22Rv1 (cell line): ENCODE results near the gene ZAR1.

Experiments
- ZFX ChIP-seq: fragments of 450-650 bp; IDR thresholded peaks from 2 replicates; pipeline ENCODE4 v1.6.1; 2017; ENCODE audit warnings: antibody characterized with exemption, borderline replicate concordance
- TF ChIP-seq, protein P1 (sequence below): fragments of 450-650 bp; IDR thresholded peaks from 2 replicates; pipeline ENCODE4 v1.5.1; 2017; ENCODE audit warnings: mild to moderate bottlenecking

DNA sequence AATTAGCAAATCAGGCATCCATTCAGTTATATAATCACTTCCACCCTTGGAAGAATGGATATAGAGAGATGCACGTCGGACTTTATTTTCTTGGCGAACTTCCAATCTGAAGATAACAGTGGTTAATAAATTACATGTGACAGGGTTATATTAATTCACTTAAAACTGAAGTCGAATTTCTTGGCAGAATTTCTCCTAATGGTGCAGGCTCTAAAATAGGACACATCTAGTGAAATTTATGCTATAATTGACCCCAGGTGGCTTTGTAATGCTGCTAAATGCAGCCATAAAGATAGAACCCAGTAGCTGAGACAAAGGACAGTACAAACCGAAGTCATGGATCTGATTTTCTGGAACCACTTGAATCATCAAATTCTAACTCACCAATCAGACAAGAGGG, 27.7 kb upstream of the ZAR1 start:
- TF ChIP-seq, protein P1, sequence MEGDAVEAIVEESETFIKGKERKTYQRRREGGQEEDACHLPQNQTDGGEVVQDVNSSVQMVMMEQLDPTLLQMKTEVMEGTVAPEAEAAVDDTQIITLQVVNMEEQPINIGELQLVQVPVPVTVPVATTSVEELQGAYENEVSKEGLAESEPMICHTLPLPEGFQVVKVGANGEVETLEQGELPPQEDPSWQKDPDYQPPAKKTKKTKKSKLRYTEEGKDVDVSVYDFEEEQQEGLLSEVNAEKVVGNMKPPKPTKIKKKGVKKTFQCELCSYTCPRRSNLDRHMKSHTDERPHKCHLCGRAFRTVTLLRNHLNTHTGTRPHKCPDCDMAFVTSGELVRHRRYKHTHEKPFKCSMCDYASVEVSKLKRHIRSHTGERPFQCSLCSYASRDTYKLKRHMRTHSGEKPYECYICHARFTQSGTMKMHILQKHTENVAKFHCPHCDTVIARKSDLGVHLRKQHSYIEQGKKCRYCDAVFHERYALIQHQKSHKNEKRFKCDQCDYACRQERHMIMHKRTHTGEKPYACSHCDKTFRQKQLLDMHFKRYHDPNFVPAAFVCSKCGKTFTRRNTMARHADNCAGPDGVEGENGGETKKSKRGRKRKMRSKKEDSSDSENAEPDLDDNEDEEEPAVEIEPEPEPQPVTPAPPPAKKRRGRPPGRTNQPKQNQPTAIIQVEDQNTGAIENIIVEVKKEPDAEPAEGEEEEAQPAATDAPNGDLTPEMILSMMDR = no peak
- TF ChIP-seq ZFX = no peak
